Body of pancreas (tissue), 4 donors: ENCODE results near the gene DNAH2. TPM values are rescaled to one million over a fixed set of nuclear protein-coding genes. Genes with fewer than 3 reads are reported as not detected.

Source experiments
- ATAC-seq: fragments of 150-250 bp; one replicate; pipeline ENCODE4 v1.9.1; 2016
- DNase-seq, 4 donors: peaks; one replicate each; pipeline ENCODE4 v3.0.0-alpha.2; 2019
- H3K27ac ChIP-seq, 4 donors: fragments of 200-600 bp; sonication (generic); 1 replicate in 3 of 4; 2 replicates in 1 of 4; pipeline versions ENCODE4 v1.5.1 to v1.6.1; 2016 to 2019; ENCODE audit warnings: mild to moderate bottlenecking in 1 of 4, mixed read lengths in 1 of 4, moderate library complexity in 1 of 4
- H3K27me3 ChIP-seq, 2 donors: fragments of 200-600 bp; sonication (generic); one replicate each; pipeline ENCODE4 v1.6.0; 2016; ENCODE audit warnings: mild to moderate bottlenecking in 1 of 2
- H3K36me3 ChIP-seq, 2 donors: fragments of 200-600 bp; sonication (generic); replicated peaks in 1 of 2; 2 replicates each; pipeline ENCODE4 v1.5.1; 2016; ENCODE audit warnings: low read depth in 2 of 2; ENCODE audit not compliant: insufficient read depth in 1 of 2
- H3K4me1 ChIP-seq: fragments of 200-600 bp; sonication (generic); one replicate; pipeline ENCODE4 v1.6.0; 2016
- H3K4me3 ChIP-seq, 2 donors: fragments of 200-600 bp; sonication (generic); 1 replicate in 1 of 2; 2 replicates in 1 of 2; pipeline ENCODE4 v1.5.1; 2016 to 2019
- H3K9me3 ChIP-seq, 3 donors: fragments of 200-600 bp; sonication (generic); 1 replicate in 2 of 3; 2 replicates in 1 of 3; pipeline ENCODE4 v1.5.1; 2016
- POLR2A ChIP-seq, 3 donors: fragments of 450-650 bp; IDR thresholded peaks; one replicate each; pipeline ENCODE4 v1.6.1; 2016; ENCODE audit warnings: antibody characterized with exemption in 3 of 3, mild to moderate bottlenecking in 2 of 3
- WGBS, 2 donors: methylation state at CpG; one replicate each; pipeline ENCODE4 v1.1.5; 2017; 5-methylcytosine and 5-hydroxymethylcytosine counted together
- intact Hi-C: fragments of 100-400 bp; cut with DNase I; formaldehyde crosslinking; loops from one replicate; pipeline ENCODE4 v1.15.1; 2023
- total RNA-seq, 2 donors: library from RNA; depleted of rRNA; stranded (reverse); fragments of >200 nt; gene quantifications; one replicate each; pipeline ENCODE4 v1.1.0, GENCODE V29; 2016
- TF ChIP-seq, protein P1 (sequence below), 7 experiments: fragments of 450-650 bp in 4 of 7; fragments of 200-600 bp in 3 of 7; sonication (generic) in 3 of 7; IDR thresholded peaks; one replicate each; pipeline ENCODE4 v1.5.1; 2016 to 2019; ENCODE audit warnings: antibody characterized with exemption in 7 of 7

Gene DNAH2
- total RNA-seq, 2 donors from 2014 or later: 0.26 to 0.66 TPM

DNA sequence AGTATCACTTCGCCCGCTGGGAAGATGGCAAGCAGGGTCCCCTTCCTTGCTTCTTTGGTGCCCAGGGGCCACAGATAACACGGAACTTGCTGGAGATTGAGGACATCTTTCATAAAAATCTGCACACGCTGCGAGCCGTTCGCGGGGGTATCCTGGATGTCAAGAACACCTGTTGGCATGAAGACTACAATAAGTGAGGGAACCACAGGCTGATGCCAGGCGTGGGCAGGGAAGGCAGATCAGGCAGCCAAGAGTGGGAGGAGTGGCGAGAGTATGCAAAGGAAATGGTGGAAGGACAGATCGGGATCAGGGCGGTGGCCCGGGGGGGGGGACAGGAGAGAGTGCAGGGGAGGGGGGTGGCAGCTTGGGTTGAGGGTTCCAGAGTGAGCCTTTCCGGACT, 22.2 kb downstream of the DNAH2 start:
- WGBS, 2 donors: 27 to 35% methylated on average over 14 of the region's 14 CpGs
- Histone ChIP-seq H3K27me3 (peaks cover 0 to 4% of the 10 kb centered on the region in 2 donors), H3K9me3 (no peaks in the 10 kb centered on the region), H3K4me1 (no peaks in the 10 kb centered on the region), H3K36me3 (no peaks in the 10 kb centered on the region), H3K4me3 (no peak overlapping the region), H3K27ac (no peak overlapping the region)
- peak in 1 of 4 donors; percentile 21 for DNase-seq
- ATAC-seq: no peak
- TF ChIP-seq, protein P1, sequence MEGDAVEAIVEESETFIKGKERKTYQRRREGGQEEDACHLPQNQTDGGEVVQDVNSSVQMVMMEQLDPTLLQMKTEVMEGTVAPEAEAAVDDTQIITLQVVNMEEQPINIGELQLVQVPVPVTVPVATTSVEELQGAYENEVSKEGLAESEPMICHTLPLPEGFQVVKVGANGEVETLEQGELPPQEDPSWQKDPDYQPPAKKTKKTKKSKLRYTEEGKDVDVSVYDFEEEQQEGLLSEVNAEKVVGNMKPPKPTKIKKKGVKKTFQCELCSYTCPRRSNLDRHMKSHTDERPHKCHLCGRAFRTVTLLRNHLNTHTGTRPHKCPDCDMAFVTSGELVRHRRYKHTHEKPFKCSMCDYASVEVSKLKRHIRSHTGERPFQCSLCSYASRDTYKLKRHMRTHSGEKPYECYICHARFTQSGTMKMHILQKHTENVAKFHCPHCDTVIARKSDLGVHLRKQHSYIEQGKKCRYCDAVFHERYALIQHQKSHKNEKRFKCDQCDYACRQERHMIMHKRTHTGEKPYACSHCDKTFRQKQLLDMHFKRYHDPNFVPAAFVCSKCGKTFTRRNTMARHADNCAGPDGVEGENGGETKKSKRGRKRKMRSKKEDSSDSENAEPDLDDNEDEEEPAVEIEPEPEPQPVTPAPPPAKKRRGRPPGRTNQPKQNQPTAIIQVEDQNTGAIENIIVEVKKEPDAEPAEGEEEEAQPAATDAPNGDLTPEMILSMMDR (IDR thresholded peaks at IDR 0.05): no peak
- TF ChIP-seq POLR2A (IDR thresholded peaks at IDR 0.05): no peak
- intact Hi-C loops: loop anchor here (5.0 kb wide), 1 partner anchor 108 kb away; no protein-coding TSS in a partner anchor

DNA sequence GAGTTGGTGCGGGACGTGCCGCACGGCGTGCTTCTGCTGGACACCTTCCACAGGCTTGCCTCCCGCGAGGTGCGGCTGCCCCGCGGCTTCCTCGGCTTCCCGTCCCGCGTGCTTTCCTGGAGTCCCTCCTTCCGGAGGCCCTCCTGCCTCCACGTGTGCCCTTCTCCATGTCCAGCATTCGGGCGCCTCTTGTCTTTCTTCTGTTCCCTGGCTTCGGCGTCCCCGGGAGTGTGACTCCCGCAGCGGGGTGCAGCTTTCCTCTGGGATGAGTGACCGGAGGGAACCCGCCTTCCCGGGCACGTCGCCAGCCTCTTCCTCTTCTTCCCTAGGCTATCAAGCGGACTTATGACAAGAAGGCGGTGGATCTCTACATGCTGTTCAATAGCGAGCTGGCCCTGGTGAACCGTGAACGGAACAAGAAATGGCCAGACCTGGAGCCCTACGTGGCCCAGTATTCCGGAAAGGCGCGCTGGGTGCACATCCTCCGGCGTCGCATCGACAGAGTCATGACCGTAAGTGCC, 23.0 kb downstream of the DNAH2 start:
- peaks cover 0 to 4% of the 10 kb centered on the region in 2 donors for H3K27me3 ChIP-seq
- no peaks in the 10 kb centered on the region for H3K9me3 ChIP-seq
- DNase-seq (peak in 2 of 4 donors; percentile 3 to 14), ATAC-seq (no peak)
- H3K27ac ChIP-seq: no peak overlapping the region
- no peak overlapping the region for H3K4me3 ChIP-seq
- H3K36me3 ChIP-seq: no peaks in the 10 kb centered on the region
- intact Hi-C loops: loop anchor here (5.0 kb wide), 1 partner anchor 107 kb away; no protein-coding TSS in a partner anchor
- H3K4me1 ChIP-seq: no peaks in the 10 kb centered on the region
- WGBS, 2 donors: 64 to 73% methylated on average over 29 to 31 of the region's 42 CpGs
- TF ChIP-seq POLR2A (IDR thresholded peaks at IDR 0.05): no peak
- TF ChIP-seq, protein P1 (IDR thresholded peaks at IDR 0.05): no peak

DNA sequence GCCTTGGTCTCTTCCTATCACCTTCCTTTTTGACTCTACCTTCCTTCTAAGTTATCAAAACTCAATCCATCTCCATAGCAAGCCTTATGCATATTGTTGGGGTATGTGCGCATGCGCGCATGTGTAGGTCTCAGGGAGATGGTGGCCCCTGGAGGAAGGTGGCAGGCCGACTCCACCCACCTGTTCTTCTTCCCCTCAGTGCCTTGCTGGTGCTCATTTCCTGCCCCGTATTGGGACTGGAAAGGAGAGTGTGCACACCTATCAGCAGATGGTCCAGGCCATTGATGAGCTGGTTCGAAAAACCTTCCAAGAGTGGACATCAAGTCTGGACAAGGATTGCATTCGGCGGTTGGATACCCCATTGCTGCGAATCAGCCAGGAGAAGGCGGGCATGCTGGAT, 25.2 kb downstream of the DNAH2 start:
- no peak for DNase-seq
- intact Hi-C loops: loop anchor here (5.0 kb wide), 1 partner anchor 105 kb away; no protein-coding TSS in a partner anchor
- no peaks in the 10 kb centered on the region for H3K9me3 ChIP-seq

DNA sequence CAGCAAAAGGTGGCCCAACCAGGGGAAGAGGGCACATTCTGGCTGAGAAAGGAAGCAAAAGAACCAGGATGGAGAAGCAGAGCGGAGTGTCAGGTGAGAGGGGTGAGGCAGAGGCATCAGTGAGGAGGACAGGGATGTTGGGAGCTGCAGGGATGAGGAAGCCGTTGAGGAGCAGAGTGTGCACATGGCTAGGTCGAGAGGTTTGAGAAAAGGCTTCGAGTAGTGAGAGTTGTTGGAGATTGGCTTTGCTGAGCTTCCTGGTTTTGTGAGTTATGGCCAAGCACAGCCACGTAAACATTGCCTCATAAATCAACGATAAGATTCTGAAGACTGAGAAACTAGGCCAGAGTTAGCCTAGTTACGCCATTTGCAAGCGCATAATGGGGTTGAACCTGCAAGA, 26.9 kb downstream of the DNAH2 start:
- intact Hi-C loops: loop anchor here (5.0 kb wide), 1 partner anchor 103 kb away; no protein-coding TSS in a partner anchor

More for the DNA sequence above, 25.2 kb downstream of the DNAH2 start:
- H3K27me3 ChIP-seq: peaks cover 0 to 4% of the 10 kb centered on the region in 2 donors
- no peaks in the 10 kb centered on the region for H3K4me1 ChIP-seq
- no peak for TF ChIP-seq POLR2A (IDR thresholded peaks at IDR 0.05)
- TF ChIP-seq, protein P1 (IDR thresholded peaks at IDR 0.05): no peak
- no peak for ATAC-seq
- no peak overlapping the region for H3K27ac ChIP-seq
- H3K36me3 ChIP-seq: no peaks in the 10 kb centered on the region
- H3K4me3 ChIP-seq: no peak overlapping the region
- WGBS, 2 donors: 50 to 61% methylated on average over 10 of the region's 10 CpGs

More for the DNA sequence above, 26.9 kb downstream of the DNAH2 start:
- H3K4me1 ChIP-seq: no peaks in the 10 kb centered on the region
- no peak overlapping the region for H3K27ac ChIP-seq
- H3K27me3 ChIP-seq: peaks cover 0 to 4% of the 10 kb centered on the region in 2 donors
- no peak for TF ChIP-seq POLR2A (IDR thresholded peaks at IDR 0.05)
- TF ChIP-seq, protein P1 (IDR thresholded peaks at IDR 0.05): no peak
- 49 to 53% methylated on average over 8 of the region's 8 CpGs for WGBS, 2 donors
- no peaks in the 10 kb centered on the region for H3K9me3 ChIP-seq
- H3K36me3 ChIP-seq: no peaks in the 10 kb centered on the region
- ATAC-seq (no peak), DNase-seq (no peak)
- no peak overlapping the region for H3K4me3 ChIP-seq
